Measurements from ENCODE around the gene PTPN11.
A peak's percentile ranks its signal among the peaks of the same experiment; 100 is the strongest.
"Not testable (repeated sequence)": the region's sequence is repeated elsewhere in the genome, so short reads cannot be mapped to it uniquely, and the experiment has no call there.

PTPN11 gene

GRCh38 chr12:112518365-112518735 lies 99.6 kb downstream of the PTPN11 start:
- no peak for DNase-seq

- not testable (repeated sequence) for DNase-seq
Observed at GRCh38 chr12:112519841-112520340, 101.1 kb downstream of the PTPN11 start.

GRCh38 chr12:112523856-112524255 lies 105.1 kb downstream of the PTPN11 start:
- DNase-seq = no peak

GRCh38 chr12:112524269-112524668 lies 105.5 kb downstream of the PTPN11 start:
- DNase-seq = no peak

GRCh38 chr12:112524676-112525425 lies 106.1 kb downstream of the PTPN11 start:
- DNase-seq = no peak

GRCh38 chr12:112525426-112525809 lies 106.7 kb downstream of the PTPN11 start:
- no peak for DNase-seq

GRCh38 chr12:112527082-112527481 lies 108.3 kb downstream of the PTPN11 start:
- no peak for DNase-seq

- no peak for DNase-seq
Observed at GRCh38 chr12:112527501-112527900, 108.8 kb downstream of the PTPN11 start.

- DNase-seq = no peak
Observed at GRCh38 chr12:112528521-112528920, 109.8 kb downstream of the PTPN11 start.

GRCh38 chr12:112530941-112531340 lies 112.2 kb downstream of the PTPN11 start:
- no peak for DNase-seq

GRCh38 chr12:112532106-112532505 lies 113.4 kb downstream of the PTPN11 start:
- DNase-seq = no peak

- DNase-seq = no peak
Observed at GRCh38 chr12:112533528-112533927, 114.8 kb downstream of the PTPN11 start.

GRCh38 chr12:112535017-112535416 lies 116.3 kb downstream of the PTPN11 start:
- no peak for DNase-seq

GRCh38 chr12:112535637-112536366 lies 117.1 kb downstream of the PTPN11 start:
- DNase-seq = no peak

GRCh38 chr12:112536367-112536730 lies 117.6 kb downstream of the PTPN11 start:
- DNase-seq = no peak

GRCh38 chr12:112537710-112538396 lies 119.1 kb downstream of the PTPN11 start:
- peak; percentile 8 for DNase-seq

- DNase-seq = no peak
Observed at GRCh38 chr12:112538740-112539139, 120.0 kb downstream of the PTPN11 start.

- no peak for DNase-seq
Observed at GRCh38 chr12:112539221-112539620, 120.5 kb downstream of the PTPN11 start.

- no peak for DNase-seq
Observed at GRCh38 chr12:112540021-112540420, 121.3 kb downstream of the PTPN11 start.

GRCh38 chr12:112543751-112544150 lies 125.0 kb downstream of the PTPN11 start:
- no peak for DNase-seq

- no peak for DNase-seq
Observed at GRCh38 chr12:112546339-112546738, 127.6 kb downstream of the PTPN11 start.

GRCh38 chr12:112546996-112547395 lies 128.2 kb downstream of the PTPN11 start:
- DNase-seq = no peak

GRCh38 chr12:112549031-112549430 lies 130.3 kb downstream of the PTPN11 start:
- DNase-seq = no peak

GRCh38 chr12:112551681-112552080 lies 132.9 kb downstream of the PTPN11 start:
- no peak for DNase-seq

All from DMS79 treated with DMSO at 0.1 percent for 48 hours (cell line).